RWPE2 (cell line): ENCODE data around the gene SUPT20H.
"Not testable (repeated sequence)": the region's sequence is repeated elsewhere in the genome, so short reads cannot be mapped to it uniquely, and the experiment has no call there.

Source experiments
- ATAC-seq: fragments of 200-7000 bp; cut with Tn5 transposase; 3 replicates; pipeline ENCODE4 v1.9.1; 2021; ENCODE audit warnings: low read depth
- DNase-seq: peaks from one replicate; pipeline ENCODE4 v3.0.0-alpha.2; 2020; ENCODE audit warnings: low spot score
- H3K27ac ChIP-seq: fragments of 450-650 bp; 2 replicates; pipeline ENCODE4 v1.5.1; 2017; ENCODE audit warnings: mild to moderate bottlenecking; ENCODE audit not compliant: poor library complexity, severe bottlenecking
- H3K27me3 ChIP-seq: fragments of 250-450 bp; sonication (Bioruptor Pico); 2 replicates; pipeline ENCODE4 v1.5.1; 2021; ENCODE audit warnings: mild to moderate bottlenecking, moderate library complexity; ENCODE audit not compliant: insufficient read depth, poor library complexity, severe bottlenecking
- H3K36me3 ChIP-seq: fragments of 250-450 bp; sonication (Bioruptor Pico); 2 replicates; pipeline ENCODE4 v1.5.1; 2020; ENCODE audit warnings: low read depth, mild to moderate bottlenecking, moderate library complexity
- H3K4me1 ChIP-seq: fragments of 250-450 bp; sonication (Bioruptor Pico); 2 replicates; pipeline ENCODE4 v1.5.1; 2021; ENCODE audit warnings: mild to moderate bottlenecking, moderate library complexity; ENCODE audit not compliant: insufficient read depth, poor library complexity, severe bottlenecking
- H3K4me3 ChIP-seq: fragments of 250-450 bp; sonication (Bioruptor Pico); 2 replicates; pipeline ENCODE4 v1.5.1; 2021; ENCODE audit warnings: mild to moderate bottlenecking, moderate library complexity; ENCODE audit not compliant: severe bottlenecking
- H3K9me3 ChIP-seq: fragments of 250-450 bp; sonication (Bioruptor Pico); 2 replicates; pipeline ENCODE4 v1.5.1; 2021; ENCODE audit warnings: mild to moderate bottlenecking, moderate library complexity; ENCODE audit not compliant: severe bottlenecking
- CTCF ChIP-seq: fragments of 450-650 bp; IDR thresholded peaks from one replicate; pipeline ENCODE4 v1.5.1; 2017; ENCODE audit warnings: mild to moderate bottlenecking, moderate library complexity; ENCODE audit not compliant: poor library complexity, severe bottlenecking

The SUPT20H gene

GRCh38 chr13:37068962-37069361 is 9.5 kb upstream of the SUPT20H start:
- Histone ChIP-seq H3K36me3 (no peaks in the 10 kb centered on the region), H3K9me3 (no peaks in the 10 kb centered on the region), H3K4me1 (no peaks in the 10 kb centered on the region), H3K27me3 (no peaks in the 10 kb centered on the region), H3K4me3 (no peak overlapping the region), H3K27ac (no peak overlapping the region)
- DNase-seq, result no peak
- ATAC-seq, result no peak
- TF ChIP-seq CTCF, result peak; percentile 49

- ATAC-seq (no peak), DNase-seq (no peak)
- no peak for TF ChIP-seq CTCF
- no peak overlapping the region for H3K4me3 ChIP-seq
- H3K4me1 ChIP-seq, result no peaks in the 10 kb centered on the region
- no peak overlapping the region for H3K27ac ChIP-seq
- no peaks in the 10 kb centered on the region for H3K36me3 ChIP-seq
- H3K9me3 ChIP-seq, result no peaks in the 10 kb centered on the region
- H3K27me3 ChIP-seq, result no peaks in the 10 kb centered on the region
These were observed 8.4 kb upstream of the SUPT20H start for GRCh38 chr13:37067874-37068273.

GRCh38 chr13:37065890-37066526 is 6.5 kb upstream of the SUPT20H start:
- Histone ChIP-seq H3K4me3 (no peak overlapping the region), H3K27ac (no peak overlapping the region), H3K36me3 (no peaks in the 10 kb centered on the region), H3K27me3 (no peaks in the 10 kb centered on the region), H3K4me1 (no peaks in the 10 kb centered on the region), H3K9me3 (no peaks in the 10 kb centered on the region)
- no peak for TF ChIP-seq CTCF
- no peak for DNase-seq
- ATAC-seq, result no peak

GRCh38 chr13:37059848-37060192 is 332 bp upstream of the SUPT20H start:
- H3K4me3 ChIP-seq, result peak overlapping the region; percentile 70
- H3K27me3 ChIP-seq, result no peaks in the 10 kb centered on the region
- H3K9me3 ChIP-seq, result no peaks in the 10 kb centered on the region
- H3K36me3 ChIP-seq, result peaks cover 10% of the 10 kb centered on the region; the same call in 1 of the 2 replicates
- ATAC-seq, result peak; percentile 11; the same call in 2 of the 3 replicates
- peak overlapping the region; percentile 57 for H3K27ac ChIP-seq
- no peak for TF ChIP-seq CTCF
- H3K4me1 ChIP-seq, result no peaks in the 10 kb centered on the region
- no peak for DNase-seq

- ATAC-seq, DNase-seq, H3K4me3 ChIP-seq, H3K4me1 ChIP-seq, H3K9me3 ChIP-seq, H3K27me3 ChIP-seq, H3K27ac ChIP-seq: not testable (repeated sequence)
- H3K36me3 ChIP-seq, result peaks cover 27% of the 10 kb centered on the region
These were observed 3.3 kb downstream of the SUPT20H start for GRCh38 chr13:37056228-37056627.

- H3K27me3 ChIP-seq, result not testable (repeated sequence)
These were observed 6.4 kb downstream of the SUPT20H start for GRCh38 chr13:37053111-37053510.

More at GRCh38 chr13:37053111-37053510, 6.4 kb downstream of the SUPT20H start:
- H3K4me3 ChIP-seq, H3K27ac ChIP-seq, DNase-seq, H3K9me3 ChIP-seq, ATAC-seq, H3K4me1 ChIP-seq: not testable (repeated sequence)
- peaks cover 51% of the 10 kb centered on the region for H3K36me3 ChIP-seq
